ENCODE data around the gene MKRN2.

GRCh38 chr3:12579456-12579855 is 22.6 kb downstream of the MKRN2 start:
- no peak for TF ChIP-seq RAD21 (IDR thresholded peaks at IDR 0.05; ENCODE audit: low read depth)
- no peak for TF ChIP-seq CTCF (IDR thresholded peaks at IDR 0.05 in 2 of 3, conservative IDR thresholded peaks at IDR 0.05 in 1 of 3; ENCODE audit: borderline replicate concordance in 1 of 3, insufficient read depth in 1 of 3, low read depth in 2 of 3, low read length in 2 of 3)
- TF ChIP-seq EGR1 (IDR thresholded peaks at IDR 0.05; ENCODE audit: low read depth), result no peak
- no peak for TF ChIP-seq EZH2 (IDR thresholded peaks at IDR 0.05)
- no peak for TF ChIP-seq POLR2AphosphoS5 (IDR thresholded peaks at IDR 0.05; ENCODE audit: low read depth, low read length)
- no peak for TF ChIP-seq TCF7L2 (IDR thresholded peaks at IDR 0.05; ENCODE audit: borderline replicate concordance, extremely low read depth, insufficient read depth, insufficient read length)
- TF ChIP-seq REST (IDR thresholded peaks at IDR 0.05; ENCODE audit: low read depth), result no peak
- TF ChIP-seq ATF3 (IDR thresholded peaks at IDR 0.05), result no peak
- TF ChIP-seq EZH2phosphoT487 (IDR thresholded peaks at IDR 0.05; ENCODE audit: borderline replicate concordance), result no peak
- TF ChIP-seq FOSL1 (IDR thresholded peaks at IDR 0.05; ENCODE audit: low read depth), result no peak

Measured in HCT116 (cell line).